WI38 (cell line): ENCODE measurements around the gene RGS10.
"Not testable (repeated sequence)": the region's sequence is repeated elsewhere in the genome, so short reads cannot be mapped to it uniquely, and the experiment has no call there.

ENCODE experiments used
- H3K4me3 ChIP-seq: 2 replicates; pipeline ENCODE4 v1.5.1; 2011; ENCODE audit warnings: low read depth, mild to moderate bottlenecking, control low read depth, low read length
- TF ChIP-seq, protein P1 (sequence below): IDR thresholded peaks from 2 replicates; pipeline ENCODE4 v1.5.1; 2012; ENCODE audit warnings: low read depth, mild to moderate bottlenecking, control low read depth, low read length

Gene RGS10

DNA sequence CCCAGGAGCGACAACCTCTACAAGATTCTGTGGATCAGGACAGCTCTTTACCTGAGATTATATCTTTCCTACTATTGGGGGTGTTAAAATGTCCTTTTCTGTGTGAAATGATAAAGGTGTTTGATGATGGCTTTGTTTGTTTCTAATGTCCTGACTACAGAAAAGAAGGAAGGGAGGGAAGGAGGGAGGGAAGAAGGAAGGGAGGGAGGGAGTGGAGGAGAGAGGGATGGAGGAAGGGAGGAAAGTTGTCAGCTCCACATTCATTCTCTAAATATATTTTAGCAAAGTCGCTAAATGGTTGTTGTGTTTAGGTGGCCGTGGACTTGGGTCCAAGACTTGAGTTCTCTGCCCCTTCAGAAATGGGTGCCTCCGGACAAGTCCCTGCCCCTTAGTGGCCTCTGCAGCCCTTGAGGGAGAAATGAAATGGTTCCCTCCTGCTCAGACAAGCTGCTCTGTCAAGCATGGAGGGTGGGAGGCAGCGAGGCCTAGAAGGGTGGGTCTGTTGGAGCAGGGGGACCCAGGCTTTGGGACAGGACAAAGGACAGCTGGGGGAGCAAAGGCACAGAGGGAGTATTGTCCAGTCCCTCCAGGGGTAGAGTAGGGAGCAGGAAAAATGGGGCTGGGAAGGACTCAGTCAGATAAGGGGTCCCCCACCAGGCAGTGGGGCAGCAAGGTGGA lies 4.4 kb downstream of the RGS10 start:
- H3K4me3 ChIP-seq = no peak overlapping the region
- TF ChIP-seq, protein P1, sequence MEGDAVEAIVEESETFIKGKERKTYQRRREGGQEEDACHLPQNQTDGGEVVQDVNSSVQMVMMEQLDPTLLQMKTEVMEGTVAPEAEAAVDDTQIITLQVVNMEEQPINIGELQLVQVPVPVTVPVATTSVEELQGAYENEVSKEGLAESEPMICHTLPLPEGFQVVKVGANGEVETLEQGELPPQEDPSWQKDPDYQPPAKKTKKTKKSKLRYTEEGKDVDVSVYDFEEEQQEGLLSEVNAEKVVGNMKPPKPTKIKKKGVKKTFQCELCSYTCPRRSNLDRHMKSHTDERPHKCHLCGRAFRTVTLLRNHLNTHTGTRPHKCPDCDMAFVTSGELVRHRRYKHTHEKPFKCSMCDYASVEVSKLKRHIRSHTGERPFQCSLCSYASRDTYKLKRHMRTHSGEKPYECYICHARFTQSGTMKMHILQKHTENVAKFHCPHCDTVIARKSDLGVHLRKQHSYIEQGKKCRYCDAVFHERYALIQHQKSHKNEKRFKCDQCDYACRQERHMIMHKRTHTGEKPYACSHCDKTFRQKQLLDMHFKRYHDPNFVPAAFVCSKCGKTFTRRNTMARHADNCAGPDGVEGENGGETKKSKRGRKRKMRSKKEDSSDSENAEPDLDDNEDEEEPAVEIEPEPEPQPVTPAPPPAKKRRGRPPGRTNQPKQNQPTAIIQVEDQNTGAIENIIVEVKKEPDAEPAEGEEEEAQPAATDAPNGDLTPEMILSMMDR = no peak

DNA sequence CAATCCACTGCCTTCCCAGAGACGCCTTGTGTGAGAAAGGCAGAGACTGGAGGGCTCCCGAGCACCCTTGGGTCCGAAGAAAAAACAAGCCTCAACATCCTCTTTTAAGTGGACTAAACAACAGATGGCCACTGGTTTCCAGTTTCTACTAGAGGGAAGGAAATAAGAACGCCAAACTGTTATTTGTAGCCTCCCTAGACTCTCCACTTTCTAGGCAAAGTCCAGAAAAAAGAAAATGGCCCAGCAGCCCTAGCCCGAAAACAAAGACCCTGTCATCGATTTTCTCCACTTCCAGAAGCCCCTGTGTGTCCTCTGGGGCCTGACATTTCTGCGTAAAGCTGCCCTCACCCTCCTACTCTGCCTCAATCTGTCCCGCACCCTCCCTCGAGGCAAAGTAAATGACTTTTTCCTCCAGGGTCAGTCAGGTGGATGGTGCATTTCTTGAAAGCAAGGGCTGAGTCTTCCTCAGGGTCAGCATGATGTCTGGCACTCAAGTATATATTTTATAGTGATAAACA lies 6.0 kb downstream of the RGS10 start:
- no peak overlapping the region for H3K4me3 ChIP-seq
- TF ChIP-seq, protein P1 = no peak

GRCh38 chr10:119535837-119536507 lies 6.5 kb downstream of the RGS10 start:
- TF ChIP-seq, protein P1 = no peak
- H3K4me3 ChIP-seq = no peak overlapping the region

GRCh38 chr10:119535305-119535704 lies 7.2 kb downstream of the RGS10 start:
- TF ChIP-seq, protein P1 = no peak

GRCh38 chr10:119533473-119533872 lies 9.0 kb downstream of the RGS10 start:
- TF ChIP-seq, protein P1 = no peak
- no peak overlapping the region for H3K4me3 ChIP-seq

More at GRCh38 chr10:119535305-119535704, 7.2 kb downstream of the RGS10 start:
- no peak overlapping the region for H3K4me3 ChIP-seq

DNA sequence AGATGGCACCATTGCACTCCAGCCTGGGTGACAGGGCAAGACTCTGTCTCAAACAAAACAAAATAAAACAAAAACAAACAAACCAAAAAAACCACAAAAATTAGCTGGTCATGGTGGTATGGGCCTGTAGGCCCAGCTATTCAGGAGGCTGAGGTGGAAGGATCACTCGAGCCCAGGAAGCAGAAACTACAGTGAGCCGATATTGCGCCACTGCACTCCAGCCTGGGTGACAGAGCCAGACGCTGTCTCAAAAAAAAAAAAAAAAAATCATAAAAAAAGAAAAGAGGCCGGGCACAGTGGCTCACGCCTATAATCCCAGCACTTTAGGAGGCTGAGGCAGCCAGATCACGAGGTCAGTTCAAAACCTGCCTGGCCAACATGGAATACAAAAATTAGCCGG lies 9.7 kb downstream of the RGS10 start:
- not testable (repeated sequence) for H3K4me3 ChIP-seq

GRCh38 chr10:119532251-119532650 lies 10.3 kb downstream of the RGS10 start:
- H3K4me3 ChIP-seq = not testable (repeated sequence)

DNA sequence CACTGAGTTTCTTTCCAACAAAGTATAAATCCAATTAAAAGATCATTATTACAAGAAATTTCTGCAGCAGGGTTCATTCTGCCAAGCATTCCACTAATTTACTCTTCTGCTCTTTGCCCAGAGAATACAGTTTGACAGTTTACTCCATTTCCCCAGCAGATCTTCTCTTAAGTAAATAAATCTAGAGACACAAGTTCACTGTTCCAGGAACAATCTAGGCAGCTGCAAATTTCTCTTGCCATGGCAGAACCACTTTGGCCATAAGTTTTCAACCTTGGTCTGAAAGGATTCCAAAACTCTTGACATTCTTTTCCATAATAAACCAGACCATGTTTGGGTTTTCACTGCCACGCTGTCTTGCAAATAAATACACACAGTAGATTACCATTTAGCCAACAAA lies 11.5 kb downstream of the RGS10 start:
- TF ChIP-seq, protein P1 = no peak

GRCh38 chr10:119528663-119529237 lies 13.8 kb downstream of the RGS10 start:
- H3K4me3 ChIP-seq = not testable (repeated sequence)

More for the DNA sequence above, 11.5 kb downstream of the RGS10 start:
- no peak overlapping the region for H3K4me3 ChIP-seq
